H1 (cell line): Measurements from ENCODE around the gene PBLD.

Source experiments
- BCL11A ChIP-seq, 2 experiments: IDR thresholded peaks; one replicate each; pipeline ENCODE4 v1.6.1; 2011; ENCODE audit warnings: low read depth in 2 of 2, low read length in 2 of 2, mild to moderate bottlenecking in 2 of 2
- CTCF ChIP-seq, 3 experiments: IDR thresholded peaks; 1 replicate in 2 of 3; 2 replicates in 1 of 3; pipeline versions ENCODE4 v1.5.1 to v1.6.1; 2011; ENCODE audit warnings: low read length in 3 of 3, mild to moderate bottlenecking in 3 of 3, inconsistent platforms in 2 of 3, low read depth in 1 of 3, moderate library complexity in 1 of 3; ENCODE audit not compliant: insufficient read depth in 1 of 3; ENCODE audit errors: control extremely low read depth in 1 of 3
- EP300 ChIP-seq, 2 experiments: IDR thresholded peaks; 1 replicate in 1 of 2; 2 replicates in 1 of 2; pipeline ENCODE4 v1.6.1; 2011 to 2012; ENCODE audit warnings: low read depth in 2 of 2, low read length in 2 of 2, mild to moderate bottlenecking in 2 of 2, borderline replicate concordance in 1 of 2, inconsistent platforms in 1 of 2, moderate library complexity in 1 of 2
- USF2 ChIP-seq: IDR thresholded peaks from 2 replicates; pipeline ENCODE4 v1.6.1; 2011; ENCODE audit warnings: low read length, improper control_type of control experiment

GRCh38 chr10:68348265-68348741 lies 15.6 kb upstream of the PBLD start:
- TF ChIP-seq CTCF (IDR thresholded peaks at IDR 0.05; ENCODE audit: control extremely low read depth in 1 of 3, insufficient read depth in 1 of 3, low read depth in 1 of 3, low read length in 3 of 3) (peak; percentile 59 to 92 (median 73)), EP300 (IDR thresholded peaks at IDR 0.05; ENCODE audit: borderline replicate concordance in 1 of 2, low read depth in 2 of 2, low read length in 2 of 2) (no peak), USF2 (no peak), BCL11A (IDR thresholded peaks at IDR 0.05; ENCODE audit: low read depth in 2 of 2, low read length in 2 of 2) (no peak)
